ENCODE measurements around the gene KIF16B.

KIF16B gene

DNA sequence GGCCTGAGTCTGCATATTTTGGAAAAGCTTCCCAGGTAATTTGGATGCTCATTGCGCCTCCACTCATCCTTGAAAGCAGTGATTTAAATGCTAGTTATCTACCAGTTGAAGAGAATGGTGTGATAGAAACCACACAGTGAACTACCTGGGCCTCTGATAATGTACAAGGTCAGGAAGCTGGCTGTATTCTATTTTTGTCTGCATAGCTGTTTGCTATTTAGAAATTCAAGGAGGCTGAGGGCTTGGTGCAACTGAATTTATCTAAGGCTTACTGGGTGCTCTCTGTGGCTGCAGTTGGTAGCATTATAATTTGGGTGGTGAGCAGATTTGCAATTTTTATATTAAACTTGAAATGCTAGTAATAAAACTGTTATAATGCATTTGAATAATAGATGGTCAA is 245.6 kb downstream of the KIF16B start:
- DNase-seq, result no peak

DNA sequence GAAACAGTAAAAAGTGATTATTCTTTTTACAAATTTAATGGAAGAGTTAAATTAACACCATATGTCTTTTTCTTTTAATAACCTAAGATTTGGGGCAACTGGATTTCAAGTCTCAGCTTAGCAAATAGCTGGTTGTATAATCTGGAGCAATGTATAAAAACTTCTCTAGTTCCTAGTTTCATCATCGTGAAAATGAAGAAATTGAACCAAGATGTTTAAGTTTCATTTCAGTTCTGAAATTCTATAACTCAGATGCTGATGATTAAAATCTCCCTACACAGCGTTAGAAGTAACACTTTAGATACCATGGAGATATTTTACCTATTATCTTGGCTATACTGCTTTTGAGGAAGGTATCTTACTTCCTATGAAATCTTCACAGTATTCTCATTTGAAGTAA is 252.0 kb downstream of the KIF16B start:
- DNase-seq, result no peak

GRCh38 chr20:16317445-16318362 is 255.5 kb downstream of the KIF16B start:
- no peak for DNase-seq

- DNase-seq, result no peak
Measured at GRCh38 chr20:16316513-16316912, 256.7 kb downstream of the KIF16B start.

DNA sequence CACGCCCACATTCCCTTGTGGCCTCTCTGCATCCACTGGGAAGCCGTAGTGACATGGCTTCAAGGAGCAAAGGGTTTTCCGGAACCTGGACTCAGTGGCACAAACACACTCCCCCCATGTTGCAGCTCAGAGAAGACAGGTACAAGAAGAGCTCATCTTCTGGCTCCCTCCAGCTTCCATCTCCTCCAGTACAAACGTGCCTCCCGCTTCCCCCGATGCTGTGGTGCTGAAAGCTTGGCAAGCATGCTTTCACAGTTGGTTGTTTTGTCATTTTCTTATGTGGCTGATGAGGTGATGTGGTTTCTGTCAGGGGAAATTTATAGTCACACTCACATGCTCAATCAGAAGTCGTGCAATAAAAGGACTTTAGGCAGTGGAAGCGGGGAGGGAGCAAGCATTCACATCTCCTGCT is 258.5 kb downstream of the KIF16B start:
- DNase-seq, result no peak

- no peak for DNase-seq
Measured at GRCh38 chr20:16314320-16314719, 258.9 kb downstream of the KIF16B start.

GRCh38 chr20:16313917-16314316 is 259.3 kb downstream of the KIF16B start:
- DNase-seq, result no peak

GRCh38 chr20:16312998-16313397 is 260.2 kb downstream of the KIF16B start:
- no peak for DNase-seq

DNA sequence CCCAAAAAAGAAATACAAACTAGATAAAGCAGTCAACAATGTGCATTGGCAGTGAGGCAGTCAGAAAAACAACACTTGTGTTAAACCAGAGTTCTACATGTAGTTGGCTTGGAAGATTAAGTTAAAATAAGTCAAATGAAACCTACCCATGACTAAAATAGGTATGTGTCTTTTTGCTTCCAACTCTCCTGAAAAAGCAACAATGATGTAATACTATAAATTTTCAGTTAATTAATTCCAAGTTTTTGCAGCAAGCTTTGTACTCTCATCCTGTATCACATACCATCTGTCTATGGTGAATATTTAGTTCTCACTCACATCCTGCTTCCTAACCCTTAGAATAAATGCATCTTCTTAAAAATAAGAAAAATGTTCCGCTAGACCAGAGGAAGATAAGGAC is 261.5 kb downstream of the KIF16B start:
- no peak for DNase-seq

DNA sequence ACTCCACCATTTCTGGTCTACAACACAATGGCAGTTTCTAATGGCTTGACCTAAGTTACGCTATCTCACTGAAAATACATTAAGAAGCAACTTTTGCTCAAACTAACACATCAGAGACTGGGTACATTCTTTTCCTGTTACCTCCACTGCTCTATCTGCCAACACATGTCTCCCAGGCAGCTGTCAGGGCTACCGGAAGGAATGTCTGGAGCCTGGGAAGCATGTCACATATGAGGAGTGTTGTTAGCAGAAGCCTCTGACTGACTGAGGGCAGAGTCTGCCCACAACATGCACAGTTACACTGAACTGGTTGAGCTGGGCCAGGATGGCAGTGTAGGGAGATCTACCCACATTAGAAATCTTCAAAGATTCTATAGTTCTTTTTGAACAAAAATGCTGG is 264.5 kb downstream of the KIF16B start:
- no peak for DNase-seq

GRCh38 chr20:16302818-16303217 is 270.4 kb downstream of the KIF16B start:
- no peak for DNase-seq

DNA sequence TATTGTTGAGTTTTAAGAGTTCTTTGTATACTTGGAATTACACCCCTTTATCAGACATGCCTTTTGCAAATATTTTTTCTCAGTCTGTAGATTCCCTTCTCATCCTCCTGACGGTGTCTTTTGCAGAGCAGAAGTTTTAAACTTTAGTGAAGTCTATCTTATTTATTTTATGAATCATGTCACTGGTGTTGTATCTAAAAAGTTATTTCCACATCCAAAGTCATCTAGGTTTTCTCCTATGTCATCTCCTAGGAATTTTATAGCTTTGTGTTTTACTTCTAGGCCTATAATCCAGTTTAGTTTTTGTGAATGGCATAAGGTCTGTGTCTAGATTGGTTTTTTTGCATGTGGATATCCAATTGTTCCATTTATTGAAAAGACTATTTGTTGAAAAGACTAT is 271.3 kb downstream of the KIF16B start:
- no peak for DNase-seq

- no peak for DNase-seq
Measured at GRCh38 chr20:16299897-16300296, 273.4 kb downstream of the KIF16B start.

GRCh38 chr20:16296931-16297330 is 276.3 kb downstream of the KIF16B start:
- DNase-seq, result no peak

GRCh38 chr20:16295534-16295933 is 277.7 kb downstream of the KIF16B start:
- DNase-seq, result no peak

- DNase-seq, result no peak
Measured at GRCh38 chr20:16293590-16293989, 279.7 kb downstream of the KIF16B start.

DNA sequence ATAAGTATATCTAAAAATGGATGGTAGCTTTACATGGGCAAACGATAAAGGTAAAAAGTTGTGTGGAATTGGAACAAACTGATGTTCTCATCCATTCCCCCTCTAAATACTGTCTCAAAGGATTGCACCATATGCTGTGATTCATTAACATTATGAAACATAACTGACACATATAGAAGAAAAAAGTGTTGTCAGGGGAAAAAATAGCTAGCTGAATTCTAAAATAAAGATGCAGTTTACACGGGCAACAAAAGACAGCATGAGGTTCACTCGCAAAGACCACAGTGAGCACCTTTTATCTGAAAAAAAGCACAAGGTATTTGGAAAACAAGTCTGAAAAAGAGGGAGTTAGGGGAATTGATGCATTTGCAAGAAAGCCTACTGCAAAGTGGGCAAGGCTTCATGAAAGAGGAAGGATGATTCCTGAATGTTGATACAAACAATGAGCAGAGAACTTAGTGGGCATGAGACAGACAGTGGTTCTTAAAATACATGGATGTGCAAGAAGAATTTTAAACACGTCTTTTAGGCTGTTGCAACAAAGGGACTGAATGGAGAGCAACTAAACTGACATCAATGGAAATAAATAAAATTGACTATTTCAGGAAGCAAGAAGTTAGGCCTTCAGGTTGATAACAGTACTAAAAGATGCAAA is 280.9 kb downstream of the KIF16B start:
- DNase-seq, result no peak

DNA sequence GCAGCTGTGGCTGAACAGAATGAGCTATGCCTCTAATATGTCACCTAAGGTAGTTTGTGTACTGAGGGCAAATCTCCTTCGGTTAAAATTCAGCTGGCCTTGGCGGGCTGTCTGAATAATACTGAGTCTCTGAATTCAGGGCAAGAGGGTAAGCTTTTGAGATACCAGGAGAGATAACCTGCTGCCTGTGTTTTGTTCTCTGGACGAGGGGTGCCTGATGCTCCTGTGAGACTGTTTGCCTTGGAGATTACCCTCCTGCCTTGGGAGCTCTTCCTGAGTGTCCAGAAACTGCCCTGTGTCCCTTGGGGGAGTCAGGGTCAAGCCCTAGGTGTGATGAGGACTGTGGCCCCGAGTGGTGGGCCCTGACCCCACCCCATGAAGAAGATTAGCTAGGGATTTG is 282.9 kb downstream of the KIF16B start:
- DNase-seq, result no peak

DNA sequence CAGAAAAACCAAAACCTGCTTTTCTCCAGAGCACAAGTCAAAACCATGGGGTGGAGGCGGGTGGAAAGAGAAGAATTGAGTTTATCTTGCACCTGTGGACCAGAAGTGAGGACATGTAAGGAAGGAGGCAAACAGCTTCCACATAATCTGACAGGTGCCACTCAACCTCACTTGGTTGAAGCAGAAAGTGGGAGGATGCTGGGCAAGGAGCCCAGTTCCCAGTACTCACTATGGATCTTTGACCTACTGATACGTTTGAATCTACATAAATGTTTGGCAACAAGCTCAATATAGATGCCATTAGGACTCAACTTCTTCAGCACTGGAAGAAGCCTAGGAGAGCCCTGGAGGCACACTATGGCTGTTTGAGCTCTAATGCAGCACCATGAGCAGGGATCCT is 285.5 kb downstream of the KIF16B start:
- no peak for DNase-seq

- no peak for DNase-seq
Measured at GRCh38 chr20:16286601-16287000, 286.6 kb downstream of the KIF16B start.

DNA sequence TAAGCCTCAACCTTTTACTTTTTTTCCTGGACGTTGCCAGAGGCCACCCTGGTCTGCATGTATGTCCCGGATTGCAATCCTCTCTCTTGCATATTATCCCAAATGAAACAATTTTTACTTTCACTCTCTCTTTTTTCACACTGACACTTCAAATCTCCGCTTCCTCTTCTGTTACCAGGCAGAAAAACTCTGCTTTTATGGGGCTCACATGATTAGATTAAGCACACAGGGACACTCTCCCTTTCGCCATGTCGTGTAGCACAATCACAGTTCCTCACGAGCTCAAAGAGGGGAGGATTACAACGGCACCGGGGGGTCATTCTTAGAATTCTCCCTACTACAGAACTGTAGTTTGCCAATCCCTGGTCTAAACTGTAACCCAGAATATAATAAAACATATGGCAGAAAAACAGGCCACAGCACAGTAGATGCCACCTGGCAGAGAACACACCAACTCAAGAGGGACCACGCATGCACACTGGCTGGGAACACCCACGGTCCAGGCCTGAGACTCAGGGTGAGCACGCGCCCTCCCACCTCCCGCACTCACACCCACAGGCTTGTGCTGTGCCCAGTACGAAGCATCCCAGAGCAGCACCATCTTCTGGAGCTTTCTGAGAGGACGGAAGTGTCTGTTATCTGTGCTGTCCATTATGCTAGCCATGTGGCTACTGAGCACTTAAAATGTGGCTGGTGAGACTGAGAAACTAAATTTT is 288.7 kb downstream of the KIF16B start:
- DNase-seq, result no peak

GRCh38 chr20:16283978-16284377 is 289.3 kb downstream of the KIF16B start:
- DNase-seq, result no peak

DNA sequence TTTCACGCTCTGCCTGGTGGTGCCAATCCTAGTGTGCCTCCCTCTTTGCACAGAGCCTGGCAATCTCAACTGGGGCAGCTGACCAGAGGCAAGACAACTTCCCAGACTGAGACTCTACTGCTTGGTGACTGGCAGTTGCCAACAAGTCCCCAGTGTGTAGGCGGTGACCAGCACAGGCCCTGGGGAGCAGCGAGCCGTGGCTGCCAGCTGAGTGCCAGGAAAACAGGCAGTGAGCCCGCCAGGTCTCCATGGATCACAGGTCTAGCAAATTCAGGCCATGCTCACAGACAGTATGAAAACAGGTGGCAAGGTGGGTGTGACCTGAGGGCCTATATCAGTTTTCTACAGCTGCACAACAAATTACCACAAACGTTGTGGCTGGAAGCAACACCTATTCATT is 289.9 kb downstream of the KIF16B start:
- no peak for DNase-seq

DNA sequence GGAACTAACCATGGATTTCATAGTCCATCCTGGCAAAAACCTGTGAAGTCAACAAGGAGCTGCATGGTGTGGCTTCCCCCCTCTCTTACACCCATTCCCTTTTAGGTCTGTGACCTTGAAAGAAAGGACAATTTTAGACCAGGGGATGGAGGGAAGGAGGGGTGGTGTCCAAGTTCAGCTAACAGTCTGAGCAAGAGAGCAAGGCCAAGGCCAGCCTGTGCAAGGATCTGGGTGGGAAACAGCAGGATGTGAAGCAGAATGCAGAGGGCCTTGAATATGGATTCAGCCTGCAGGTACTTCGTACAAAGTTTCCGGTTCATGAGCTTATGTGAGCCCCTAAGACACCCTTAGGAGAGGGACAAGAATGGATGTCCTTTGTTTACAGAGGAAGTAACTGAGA is 293.0 kb downstream of the KIF16B start:
- DNase-seq, result no peak

Data from activated CD4-positive, CD25-positive, alpha-beta regulatory T cell (primary cell).